Panc1 (cell line): ENCODE data around the gene MRPL38.

Experiments used
- CTCF ChIP-seq: fragments of 450-650 bp; IDR thresholded peaks from 2 replicates; pipeline ENCODE4 v1.5.1; 2017; ENCODE audit warnings: mild to moderate bottlenecking
- POLR2AphosphoS5 ChIP-seq: IDR thresholded peaks from 2 replicates; pipeline ENCODE4 v1.6.1; 2012; ENCODE audit warnings: mild to moderate bottlenecking, low read depth, low read length, moderate library complexity
- REST ChIP-seq, 2 experiments: IDR thresholded peaks; 2 replicates each; pipeline ENCODE4 v1.6.1; 2011 to 2012; ENCODE audit warnings: low read depth in 2 of 2, control low read depth in 1 of 2, low read length in 1 of 2, mild to moderate bottlenecking in 1 of 2, moderate library complexity in 1 of 2; ENCODE audit not compliant: insufficient read depth in 1 of 2
- SIN3A ChIP-seq: IDR thresholded peaks from 2 replicates; pipeline ENCODE4 v1.6.1; 2012; ENCODE audit warnings: low read depth, mild to moderate bottlenecking, low read length, moderate library complexity, borderline replicate concordance; ENCODE audit not compliant: insufficient read depth
- TCF7L2 ChIP-seq: IDR thresholded peaks from 2 replicates; pipeline ENCODE4 v1.6.1; 2011; ENCODE audit warnings: mild to moderate bottlenecking, low read depth, low read length, inconsistent platforms

DNA sequence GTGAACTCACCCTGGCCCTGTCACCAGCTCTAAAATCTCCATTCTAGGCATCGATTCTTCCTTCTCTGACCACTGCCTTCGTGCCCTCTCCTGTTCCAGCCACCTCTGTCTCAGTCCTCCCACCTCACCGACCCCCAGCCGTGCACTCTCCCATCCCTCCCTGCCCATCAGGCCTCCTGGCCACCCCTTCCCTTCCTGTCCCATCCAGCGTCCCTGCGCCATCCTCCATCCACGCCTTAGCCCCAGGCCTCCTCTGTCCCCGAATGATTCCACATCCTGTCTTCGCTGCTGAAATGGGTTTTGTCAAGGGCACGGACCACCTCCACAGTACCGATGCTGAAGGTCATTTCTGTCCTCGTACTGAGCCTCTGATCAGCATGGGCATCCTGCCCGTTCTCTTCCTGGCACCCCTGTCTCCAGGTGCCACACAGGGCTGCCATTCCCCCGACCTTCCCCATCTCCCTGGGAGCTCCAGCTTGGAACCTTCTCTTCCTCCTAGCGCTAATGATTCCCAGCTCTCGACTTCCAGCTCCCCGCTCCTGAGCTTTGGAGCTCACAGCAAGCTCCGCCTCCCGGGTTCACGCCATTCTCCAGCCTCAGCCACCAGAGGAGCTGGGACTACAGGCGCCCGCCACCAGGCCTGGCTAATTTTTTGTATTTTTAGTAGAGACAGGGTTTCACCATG lies 10.5 kb downstream of the MRPL38 start:
- no peak for TF ChIP-seq POLR2AphosphoS5
- TF ChIP-seq CTCF = no peak
- no peak for TF ChIP-seq REST (IDR thresholded peaks at IDR 0.05; ENCODE audit: insufficient read depth in 1 of 2, low read depth in 2 of 2, low read length in 1 of 2)
- no peak for TF ChIP-seq SIN3A
- TF ChIP-seq TCF7L2 = no peak
